Neural progenitor cell (in vitro differentiated cells): ENCODE data around the gene RNF6.

ENCODE experiments used
- CTCF ChIP-seq: fragments of 200-600 bp; sonication (generic); IDR thresholded peaks from 2 replicates; pipeline ENCODE4 v1.5.1; 2017; ENCODE audit warnings: antibody characterized with exemption, mild to moderate bottlenecking
- EZH2 ChIP-seq: fragments of 200-600 bp; sonication (generic); IDR thresholded peaks from 2 replicates; pipeline ENCODE4 v1.6.1; 2017; ENCODE audit warnings: antibody characterized with exemption, mild to moderate bottlenecking, moderate library complexity

- no peak for TF ChIP-seq CTCF
- TF ChIP-seq EZH2, result no peak
Observed at GRCh38 chr13:26257049-26257448, 34.9 kb upstream of the RNF6 start.
